ENCODE measurements around the gene PRKCZ. TPM values are rescaled to one million over a fixed set of nuclear protein-coding genes. Genes with fewer than 3 reads are reported as not detected.
"Not testable (repeated sequence)": the region's sequence is repeated elsewhere in the genome, so short reads cannot be mapped to it uniquely, and the experiment has no call there.

Gene PRKCZ
- total RNA-seq, 1 donor from 2014 or later, result 55.5 TPM

GRCh38 chr1:2115702-2116341 lies 65.6 kb downstream of the PRKCZ start:
- H3K4me1 Mint-ChIP-seq, result peaks cover 3% of the 10 kb centered on the region
- DNase-seq (ENCODE audit: low spot score in 2 of 2, unreplicated experiment in 2 of 2), result no peak
- TF ChIP-seq CTCF (IDR thresholded peaks at IDR 0.05; ENCODE audit: unreplicated experiment), result no peak
- H3K4me3 Mint-ChIP-seq, result peak overlapping the region; percentile 32
- H3K36me3 Mint-ChIP-seq, result peaks cover 18% of the 10 kb centered on the region
- no peak overlapping the region for H3K27ac Mint-ChIP-seq
- H3K9me3 Mint-ChIP-seq, result peaks cover 13% of the 10 kb centered on the region
- H3K27me3 Mint-ChIP-seq (ENCODE audit: low read depth), result peaks cover 19% of the 10 kb centered on the region

- Mint-ChIP-seq H3K9me3 (peaks cover 20% of the 10 kb centered on the region), H3K27ac (no peak overlapping the region), H3K27me3 (ENCODE audit: low read depth) (peaks cover 17% of the 10 kb centered on the region), H3K36me3 (peaks cover 17% of the 10 kb centered on the region), H3K4me1 (peaks cover 3% of the 10 kb centered on the region), H3K4me3 (no peak overlapping the region)
- no peak for DNase-seq (ENCODE audit: low spot score in 2 of 2, unreplicated experiment in 2 of 2)
- no peak for TF ChIP-seq CTCF (IDR thresholded peaks at IDR 0.05; ENCODE audit: unreplicated experiment)
These were observed 69.7 kb downstream of the PRKCZ start for GRCh38 chr1:2119886-2120285.

- Mint-ChIP-seq H3K4me1 (no peaks in the 10 kb centered on the region), H3K27me3 (ENCODE audit: low read depth) (peaks cover 8% of the 10 kb centered on the region), H3K36me3 (peaks cover 17% of the 10 kb centered on the region), H3K27ac (no peak overlapping the region), H3K9me3 (peaks cover 20% of the 10 kb centered on the region), H3K4me3 (no peak overlapping the region)
- TF ChIP-seq CTCF (IDR thresholded peaks at IDR 0.05; ENCODE audit: unreplicated experiment), result no peak
- DNase-seq (ENCODE audit: low spot score in 2 of 2, unreplicated experiment in 2 of 2), result no peak
These were observed 71.0 kb downstream of the PRKCZ start for GRCh38 chr1:2121101-2121691.

GRCh38 chr1:2121794-2122193 lies 71.6 kb downstream of the PRKCZ start:
- Mint-ChIP-seq H3K36me3 (peaks cover 17% of the 10 kb centered on the region), H3K9me3 (peaks cover 20% of the 10 kb centered on the region)
- not testable (repeated sequence) for DNase-seq (ENCODE audit: low spot score in 2 of 2, unreplicated experiment in 2 of 2); H3K27ac Mint-ChIP-seq; H3K4me1 Mint-ChIP-seq; H3K4me3 Mint-ChIP-seq; H3K27me3 Mint-ChIP-seq (ENCODE audit: low read depth)

- Mint-ChIP-seq H3K27me3 (ENCODE audit: low read depth) (no peaks in the 10 kb centered on the region), H3K4me3 (no peak overlapping the region), H3K9me3 (peaks cover 13% of the 10 kb centered on the region), H3K27ac (peak overlapping the region; percentile 83), H3K4me1 (no peaks in the 10 kb centered on the region), H3K36me3 (peaks cover 8% of the 10 kb centered on the region)
- no peak for DNase-seq (ENCODE audit: low spot score in 2 of 2, unreplicated experiment in 2 of 2)
- TF ChIP-seq CTCF (IDR thresholded peaks at IDR 0.05; ENCODE audit: unreplicated experiment), result no peak
These were observed 74.4 kb downstream of the PRKCZ start for GRCh38 chr1:2124446-2125198.
